Urothelium cell line (cell line): ENCODE data around the gene CUEDC1.

Source experiments
- DNase-seq: peaks from one replicate; pipeline ENCODE4 v3.0.0; 2011; ENCODE audit warnings: low spot score, mixed read lengths
- FAIRE-seq: peaks from 2 replicates; lab custom pipeline; 2011; peaks lifted over from hg19 to GRCh38; lab: Jason Lieb, UNC

Gene CUEDC1

GRCh38 chr17:57866723-57867122, 88.5 kb downstream of the CUEDC1 start:
- no peak for FAIRE-seq
- DNase-seq = no peak

- no peak for DNase-seq
- no peak for FAIRE-seq
Observed at GRCh38 chr17:57866319-57866718, 88.9 kb downstream of the CUEDC1 start.

GRCh38 chr17:57864273-57864672, 90.9 kb downstream of the CUEDC1 start:
- no peak for DNase-seq
- no peak for FAIRE-seq

GRCh38 chr17:57862694-57863667, 92.2 kb downstream of the CUEDC1 start:
- FAIRE-seq (no peak), DNase-seq (no peak)

- DNase-seq (no peak), FAIRE-seq (no peak)
Observed at GRCh38 chr17:57861790-57862693, 93.2 kb downstream of the CUEDC1 start.

GRCh38 chr17:57861000-57861789, 94.0 kb downstream of the CUEDC1 start:
- FAIRE-seq = no peak
- DNase-seq = no peak

- FAIRE-seq (no peak), DNase-seq (no peak)
Observed at GRCh38 chr17:57860414-57860999, 94.7 kb downstream of the CUEDC1 start.

GRCh38 chr17:57859601-57860413, 95.4 kb downstream of the CUEDC1 start:
- no peak for FAIRE-seq
- no peak for DNase-seq

GRCh38 chr17:57858838-57859237, 96.4 kb downstream of the CUEDC1 start:
- FAIRE-seq = no peak
- no peak for DNase-seq

GRCh38 chr17:57856792-57857620, 98.2 kb downstream of the CUEDC1 start:
- FAIRE-seq = no peak
- no peak for DNase-seq

- no peak for DNase-seq
- peak; percentile 75 for FAIRE-seq
Observed at GRCh38 chr17:57855391-57856035, 99.7 kb downstream of the CUEDC1 start.

GRCh38 chr17:57853695-57854094, 101.5 kb downstream of the CUEDC1 start:
- FAIRE-seq = no peak
- DNase-seq = no peak

GRCh38 chr17:57852955-57853328, 102.3 kb downstream of the CUEDC1 start:
- FAIRE-seq (no peak), DNase-seq (no peak)

- FAIRE-seq = no peak
- DNase-seq = no peak
Observed at GRCh38 chr17:57852092-57852954, 102.9 kb downstream of the CUEDC1 start.

GRCh38 chr17:57849874-57850754, 105.1 kb downstream of the CUEDC1 start, which contains the start of gene MRPS23:
Gene MRPS23, minus strand, starts transcription at chr17:57850044. Its CDS starts 34 bp downstream, at chr17:57850010.
- peak; percentile 96 for FAIRE-seq
- DNase-seq = peak; percentile 100
